Stimulated activated CD8-positive, alpha-beta memory T cell treated with anti-CD3 and anti-CD28 coated beads, Interleukin-12 subunit alpha, Interleukin-12 subunit beta, amount 100 ng/mL, for 4 hours (primary cell): Measurements from ENCODE around the gene MCC.

ENCODE experiments used
- DNase-seq: peaks from one replicate; pipeline ENCODE4 v3.0.0-alpha.2; 2020; ENCODE audit warnings: low read depth

MCC gene

DNA sequence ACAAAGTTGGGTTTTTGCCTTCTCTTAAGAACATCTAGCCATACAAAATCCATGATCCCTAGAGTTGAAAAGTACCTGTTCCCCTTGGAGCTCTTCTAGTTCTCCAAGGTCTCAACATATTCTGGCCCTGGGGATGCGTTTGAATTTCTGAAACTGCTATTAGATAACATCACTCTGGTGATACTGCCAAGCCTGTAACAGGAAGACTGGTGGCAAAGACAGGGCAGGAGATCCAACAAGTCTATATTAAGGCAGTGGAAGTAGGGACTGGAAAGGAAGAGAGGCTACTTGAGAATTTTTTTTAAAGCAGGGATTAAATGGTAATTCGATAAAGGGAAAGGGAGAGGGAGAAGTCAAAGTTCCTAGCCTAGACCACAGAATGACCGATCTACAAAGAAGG lies 264.9 kb downstream of the MCC start:
- DNase-seq, result no peak

DNA sequence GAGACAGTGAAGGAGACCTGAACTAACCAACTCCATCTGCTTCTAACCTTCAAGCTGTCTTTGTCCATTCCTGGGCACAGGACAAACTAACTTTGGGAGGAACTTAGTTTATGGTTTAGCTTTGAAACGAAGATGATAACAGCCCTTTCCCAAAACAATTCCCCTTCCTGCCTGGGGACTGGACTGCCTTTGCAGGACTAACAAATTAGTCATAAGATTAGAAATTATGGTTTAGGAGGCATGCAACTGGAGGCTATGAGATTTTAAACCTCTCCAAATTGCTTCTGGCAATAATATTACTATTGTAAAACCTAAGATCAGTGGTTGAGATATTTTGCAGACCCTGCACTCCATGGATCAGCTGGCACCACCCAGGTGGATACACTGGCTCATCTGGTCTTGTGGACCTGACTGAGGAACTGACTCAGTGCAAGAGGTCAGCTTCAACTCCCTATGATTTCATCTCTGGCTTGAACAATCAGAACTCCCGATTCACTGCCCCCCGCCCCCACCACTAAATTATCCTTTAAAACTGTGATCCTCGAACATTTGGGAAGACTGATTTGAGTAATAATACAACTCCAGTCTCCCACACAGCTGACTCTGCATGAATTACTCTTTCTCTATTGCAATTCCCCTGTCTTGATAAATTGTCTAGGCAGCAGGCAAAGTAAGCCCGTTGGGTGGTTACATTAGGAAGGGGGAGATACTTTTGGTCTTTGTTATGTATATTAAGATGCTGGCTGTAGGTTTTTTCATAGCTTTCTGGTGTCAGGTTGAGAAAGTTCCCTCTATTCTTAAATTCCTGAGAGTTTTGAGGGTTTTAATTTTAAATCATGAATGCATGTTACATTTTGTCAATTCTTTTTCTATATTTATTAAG lies 266.7 kb downstream of the MCC start:
- no peak for DNase-seq

DNA sequence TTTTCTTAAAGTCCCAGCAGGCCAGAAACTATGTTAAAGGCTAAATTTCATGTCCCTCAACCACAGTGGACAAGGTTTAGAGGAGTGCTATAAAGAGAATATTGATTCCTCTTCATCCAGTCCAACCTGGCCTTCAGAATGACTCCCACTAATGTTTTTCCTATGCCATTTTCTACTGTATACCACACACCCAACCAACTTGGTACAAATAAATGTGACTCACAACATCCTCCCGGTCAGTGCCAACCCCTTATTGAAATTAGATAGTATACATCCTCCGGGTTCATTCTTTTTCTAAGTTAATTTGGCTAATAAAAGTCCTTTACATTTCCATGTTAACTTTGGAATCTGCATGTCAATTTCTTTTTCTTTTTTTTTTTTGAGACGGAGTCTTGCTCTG lies 268.6 kb downstream of the MCC start:
- no peak for DNase-seq

DNA sequence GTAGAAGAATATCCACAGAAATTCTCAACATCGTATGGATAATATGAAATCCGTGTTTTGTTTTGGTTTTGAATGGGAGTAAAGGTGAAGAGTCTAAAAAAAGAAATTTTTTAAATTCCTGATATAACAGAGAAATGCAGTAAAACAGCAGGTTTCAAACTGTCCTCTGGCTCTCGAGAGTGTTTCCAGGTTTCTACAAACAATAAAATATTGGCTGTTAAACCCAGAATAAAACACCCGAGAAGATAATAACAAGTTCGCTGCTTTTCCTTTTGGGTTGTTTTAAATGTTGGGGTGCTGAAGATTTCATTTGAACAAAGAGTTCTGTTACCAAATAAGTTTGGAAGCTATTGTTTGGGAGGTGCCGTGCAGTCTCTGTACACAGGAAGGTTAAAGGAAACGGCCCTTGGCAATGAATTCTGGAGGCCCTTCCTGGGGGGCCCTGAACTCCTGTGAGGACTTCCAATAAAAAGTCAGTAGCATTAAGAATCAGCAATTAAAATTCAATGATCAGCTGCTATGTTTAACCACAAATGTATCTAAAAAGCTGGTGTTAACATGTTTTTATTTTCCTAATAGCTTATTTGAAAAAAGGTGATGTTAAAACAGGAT lies 269.2 kb downstream of the MCC start:
- DNase-seq, result no peak

DNA sequence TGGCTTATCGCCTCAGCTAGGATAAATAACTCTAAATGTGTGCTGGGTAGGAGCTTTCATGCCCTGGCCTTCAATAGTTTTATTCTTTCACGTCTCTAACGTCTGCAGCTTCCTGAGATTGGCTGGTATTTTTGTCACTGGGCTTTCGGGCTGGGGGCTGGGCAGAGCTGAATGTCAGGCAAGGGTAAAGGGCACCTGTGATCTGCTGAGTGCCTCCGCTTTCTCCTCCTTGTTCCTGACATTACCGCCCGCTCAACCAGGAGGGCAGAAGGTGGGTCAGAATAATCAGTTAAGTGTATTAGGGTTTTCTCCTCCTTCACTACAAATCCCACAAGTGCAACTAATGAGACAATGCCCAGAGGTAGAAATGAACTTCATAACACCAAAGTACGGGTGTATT lies 270.1 kb downstream of the MCC start:
- no peak for DNase-seq

DNA sequence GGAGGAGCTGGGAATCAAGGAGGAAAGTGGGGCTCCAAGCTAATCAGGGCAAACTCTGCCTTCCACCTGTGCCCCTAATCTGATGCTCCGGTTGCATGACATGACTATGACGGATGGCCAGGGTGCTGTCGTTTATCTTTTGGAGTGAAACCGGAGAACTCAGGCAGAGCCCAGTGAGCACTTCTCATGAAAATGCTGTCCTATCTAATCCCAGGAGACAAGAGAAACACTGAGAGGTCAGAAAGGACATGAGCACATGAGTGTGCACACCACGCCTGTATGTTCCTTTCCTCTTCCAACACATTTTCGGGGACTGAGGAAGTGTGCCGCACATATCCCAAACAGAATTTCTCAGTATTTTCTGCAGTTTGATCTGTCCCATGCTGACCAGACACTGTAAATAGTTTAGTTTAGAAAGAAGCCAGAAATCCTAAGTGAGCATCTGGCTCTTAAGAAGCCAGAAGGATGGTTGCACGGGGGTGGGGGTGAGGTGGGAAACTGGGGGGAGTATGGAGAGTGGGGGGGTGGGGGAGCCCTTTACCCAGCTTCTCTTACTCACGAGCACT lies 270.6 kb downstream of the MCC start:
- DNase-seq, result no peak

DNA sequence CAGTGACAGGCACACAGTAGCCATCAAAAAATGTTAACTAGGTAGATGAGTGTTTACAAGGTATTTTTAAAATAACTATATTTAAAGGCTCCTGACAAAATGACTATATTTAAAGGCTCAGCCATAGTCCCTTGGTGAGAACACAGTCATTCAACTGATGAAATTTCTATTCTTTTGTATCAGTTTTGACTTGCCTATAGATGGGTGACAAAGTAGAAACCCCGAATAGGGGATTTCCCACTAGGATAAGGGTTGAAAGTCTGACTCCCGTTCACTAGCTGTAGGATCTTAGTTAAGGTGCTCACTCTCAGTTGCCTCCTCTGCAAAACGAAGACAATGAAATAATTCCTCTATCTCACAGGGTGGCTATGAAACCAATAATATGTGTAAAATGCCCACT lies 271.7 kb downstream of the MCC start:
- no peak for DNase-seq

DNA sequence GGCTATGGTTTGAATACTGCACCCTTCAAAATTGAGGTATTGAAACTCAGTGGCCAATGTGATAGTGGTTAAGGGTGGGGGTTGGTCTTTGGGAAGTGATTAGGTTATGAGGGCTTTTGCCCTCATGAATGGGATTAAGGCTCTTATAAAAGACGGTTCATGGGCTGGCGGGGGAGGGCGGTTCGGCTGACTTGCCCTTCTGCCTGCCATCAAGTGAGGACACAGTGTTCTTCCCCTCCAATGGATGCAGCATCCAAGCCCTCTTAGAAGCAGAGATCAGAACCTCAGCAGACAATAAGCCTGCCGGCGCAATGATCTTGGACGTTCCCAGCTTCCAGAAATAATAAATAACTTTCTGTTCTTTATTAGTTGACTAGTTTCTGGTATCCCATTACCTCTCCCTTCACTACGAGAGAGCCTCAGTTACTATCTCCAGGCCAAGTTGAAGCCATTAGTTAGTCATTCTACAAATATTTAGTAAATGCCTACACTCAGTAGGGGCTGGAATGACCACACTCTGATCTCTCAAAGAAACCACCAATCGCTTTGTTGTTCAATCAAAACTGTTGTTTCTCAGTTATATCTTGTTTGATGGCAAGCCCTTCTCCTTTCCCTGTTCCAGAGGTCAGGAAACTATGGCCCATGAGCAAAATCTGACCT lies 272.7 kb downstream of the MCC start:
- no peak for DNase-seq

DNA sequence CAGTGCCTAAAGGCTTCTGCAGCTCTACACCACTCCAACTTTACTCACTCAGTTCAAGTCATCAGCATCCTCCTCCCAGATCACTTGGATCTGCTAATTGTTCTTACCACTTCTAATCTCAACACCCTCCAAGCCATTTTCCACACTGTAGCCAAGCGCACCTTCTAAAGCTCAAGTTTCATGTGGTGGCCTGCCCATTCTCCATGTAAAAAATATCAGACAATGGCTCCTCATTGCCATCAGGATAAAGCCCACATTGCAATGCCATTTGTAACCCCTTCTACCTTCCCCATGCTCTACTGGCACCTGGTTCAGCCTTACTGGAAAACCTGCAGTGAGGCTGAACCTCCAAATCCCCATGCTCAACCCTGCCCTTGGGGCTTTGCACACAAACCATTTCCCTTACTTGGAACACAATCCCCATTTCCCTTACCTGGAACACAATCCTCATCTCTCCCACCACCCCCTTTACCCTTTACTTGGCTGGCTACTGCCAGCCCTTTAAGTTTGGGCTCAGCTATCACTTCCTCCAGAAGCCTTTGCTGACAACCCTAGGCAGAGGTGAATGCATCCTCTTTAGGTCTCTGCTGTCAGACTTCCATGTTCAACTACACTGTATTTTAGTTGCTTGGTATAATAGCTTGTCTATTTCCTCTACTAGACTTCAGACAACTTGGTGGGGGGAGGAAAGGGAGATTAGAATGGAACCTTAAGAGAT lies 273.5 kb downstream of the MCC start:
- DNase-seq, result no peak

DNA sequence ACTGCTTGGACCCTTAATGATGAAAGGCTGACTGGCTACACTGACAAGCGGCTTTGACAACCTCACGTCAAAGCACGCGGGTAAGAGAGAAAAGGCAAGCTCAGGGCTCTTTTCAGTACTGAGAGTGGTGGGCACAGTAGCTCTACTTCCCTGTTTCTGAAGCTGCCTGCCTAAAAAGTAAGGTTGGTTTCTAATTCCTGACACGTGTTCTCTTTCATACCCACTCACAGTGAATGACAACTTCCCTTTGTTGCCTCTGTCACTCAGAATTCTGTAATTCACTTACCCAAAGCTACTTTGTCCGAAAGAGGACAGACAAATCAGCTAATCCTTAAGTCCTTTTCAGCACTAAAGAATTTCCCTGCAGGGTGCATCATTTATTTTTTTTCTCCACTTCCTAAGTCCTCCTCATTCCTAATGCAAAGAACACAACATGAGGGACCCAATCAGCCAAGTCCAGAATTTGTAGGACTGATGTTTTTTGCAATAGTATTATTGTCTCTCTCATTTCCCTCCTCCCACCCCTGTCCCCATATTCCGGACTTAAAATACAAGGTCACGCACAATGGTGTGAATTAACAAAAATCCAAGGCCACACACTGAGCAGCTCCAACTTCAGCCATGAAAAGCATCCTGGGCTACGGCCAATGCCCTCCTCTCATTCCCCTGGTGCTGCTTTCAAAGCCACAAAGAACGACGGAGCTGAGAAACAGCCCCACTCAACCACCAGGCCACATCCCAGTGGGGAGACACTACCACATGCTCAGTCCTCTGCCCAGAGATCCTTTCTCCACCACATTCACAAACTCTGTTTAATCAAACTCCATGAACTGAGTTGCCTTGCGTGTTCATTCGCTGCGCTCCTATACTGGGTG lies 274.5 kb downstream of the MCC start:
- no peak for DNase-seq

DNA sequence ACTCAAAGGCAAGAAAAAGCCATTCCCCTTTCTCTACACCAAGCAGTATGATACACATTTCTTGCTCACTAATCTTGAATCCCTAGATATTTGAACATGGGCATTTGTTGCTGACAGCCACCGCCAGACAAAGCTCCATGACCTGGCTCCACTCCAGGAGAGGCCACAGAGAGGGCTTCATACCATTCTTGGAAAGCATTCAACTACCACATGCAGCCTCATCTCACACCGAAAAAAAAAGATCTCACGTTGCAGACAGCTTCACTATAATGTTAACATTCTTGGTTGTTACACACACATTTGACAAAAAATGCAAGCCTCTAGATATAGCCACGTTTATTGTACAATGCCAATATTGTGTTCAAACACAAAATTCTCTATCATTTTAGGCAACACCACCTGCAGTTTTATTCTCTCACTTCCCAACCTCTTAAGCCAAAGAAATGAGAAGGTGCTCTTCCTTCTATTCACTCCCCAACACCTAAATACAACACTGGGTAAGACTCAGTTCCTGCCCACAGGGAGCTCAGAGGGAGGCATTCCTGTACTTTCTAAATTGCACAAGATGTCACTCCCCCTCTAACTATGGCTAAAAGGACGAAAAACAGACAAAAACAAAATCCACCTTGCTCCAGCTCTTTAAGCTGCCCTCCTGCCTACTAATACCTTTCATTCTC lies 275.9 kb downstream of the MCC start:
- no peak for DNase-seq

DNA sequence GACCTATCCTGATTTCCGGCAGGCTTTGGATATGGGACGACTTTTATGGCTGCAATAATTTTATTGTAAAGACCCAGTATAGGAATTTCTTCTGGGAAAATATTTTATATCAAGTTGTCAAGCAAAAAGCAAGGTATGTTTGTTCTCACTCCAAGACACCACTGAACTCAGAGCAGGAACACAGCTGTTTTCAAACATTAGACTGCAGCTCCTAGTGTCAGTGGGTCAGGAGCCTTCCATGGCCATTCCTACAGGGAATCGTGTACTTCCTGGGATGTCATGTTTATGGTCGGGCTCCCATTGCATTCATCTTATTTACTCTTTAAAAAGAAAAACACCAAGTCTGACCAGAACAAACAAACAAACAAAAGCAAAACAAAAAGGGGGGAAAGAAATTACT lies 278.8 kb downstream of the MCC start:
- DNase-seq, result no peak

DNA sequence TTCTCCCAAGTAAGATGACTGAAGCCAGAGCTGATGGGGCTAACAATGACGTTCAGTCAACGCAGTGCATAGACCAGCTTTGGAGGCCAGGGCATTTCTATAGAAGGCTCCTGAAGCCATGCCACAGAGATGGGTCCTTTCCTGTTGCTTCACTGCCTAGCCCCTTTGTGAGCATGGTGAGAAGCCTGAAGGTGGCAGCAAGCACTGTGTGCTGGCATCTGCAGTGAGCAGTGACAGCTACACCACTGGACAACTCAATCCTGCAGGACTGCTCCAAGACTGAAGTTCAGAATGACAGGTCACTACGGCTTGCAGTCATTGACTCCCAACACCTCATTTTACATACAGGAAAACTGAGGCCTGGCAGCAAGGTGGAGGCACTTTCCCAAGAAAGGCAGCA lies 282.4 kb downstream of the MCC start:
- no peak for DNase-seq

DNA sequence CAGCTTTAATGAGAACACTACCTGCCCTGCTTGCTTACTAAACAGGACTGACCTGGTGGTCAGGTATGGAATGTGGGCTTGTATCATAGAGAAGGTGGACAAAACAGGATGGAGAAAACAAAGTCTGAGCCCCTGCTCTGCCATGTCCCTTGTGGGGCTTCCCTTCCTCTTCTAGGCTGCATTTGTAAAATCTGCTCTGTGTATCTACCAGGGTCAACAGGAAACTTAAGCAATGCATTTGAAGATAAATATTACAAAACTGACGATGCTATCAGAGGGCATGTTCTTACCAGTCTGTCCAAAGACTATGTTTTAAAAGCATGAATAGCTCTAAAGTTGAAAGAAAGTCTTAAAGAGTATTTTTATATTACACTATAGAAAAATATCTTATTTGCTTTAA lies 282.9 kb downstream of the MCC start:
- DNase-seq, result no peak

DNA sequence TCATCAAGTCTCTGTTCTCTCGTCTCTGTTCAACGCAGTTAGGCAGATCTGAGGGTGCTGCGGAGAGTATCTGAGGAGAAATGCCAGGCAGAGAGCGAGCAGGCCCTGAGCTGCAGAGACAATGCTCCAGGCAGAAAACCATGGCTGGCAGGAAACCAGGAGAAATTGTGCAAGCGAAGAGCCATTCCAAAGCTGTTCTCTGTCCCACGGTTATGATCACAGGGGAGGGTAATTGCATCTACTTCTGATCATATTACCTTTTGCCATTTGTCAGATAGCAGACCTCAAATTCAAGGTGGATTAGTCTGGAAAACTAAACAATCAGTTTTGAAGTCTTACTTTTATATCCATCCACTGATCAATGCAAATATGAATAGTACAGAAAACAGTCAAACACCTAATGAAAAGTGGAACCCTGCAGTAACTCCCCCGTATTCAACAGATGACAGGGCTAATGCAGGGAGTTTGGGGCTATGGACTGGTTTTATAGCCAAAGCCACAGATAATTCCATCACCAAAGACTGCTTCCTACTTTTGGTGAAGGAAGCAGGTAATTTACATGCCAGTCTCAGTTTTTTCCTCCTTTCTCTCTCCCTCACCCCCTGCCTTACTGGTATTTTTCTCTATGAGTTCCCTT lies 283.6 kb downstream of the MCC start:
- DNase-seq, result no peak

DNA sequence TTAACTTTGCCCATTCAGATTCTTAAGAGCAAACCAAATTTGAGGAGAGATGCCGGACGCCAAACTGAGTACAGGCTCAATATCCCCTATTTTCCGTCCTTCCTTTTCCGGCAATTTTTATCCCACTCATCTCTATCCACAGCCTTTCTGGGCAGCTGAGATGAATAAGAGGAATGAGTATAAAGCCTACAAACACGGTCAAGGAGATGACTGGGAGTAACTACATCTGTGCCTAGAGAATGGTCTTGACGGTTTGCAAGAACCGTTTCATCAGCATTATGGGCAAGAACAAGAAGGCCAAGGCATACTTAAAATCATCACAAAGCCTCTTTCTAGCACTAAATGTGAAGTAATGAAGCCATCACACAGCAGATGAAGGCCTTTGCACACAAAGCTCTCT lies 284.3 kb downstream of the MCC start:
- DNase-seq, result no peak

DNA sequence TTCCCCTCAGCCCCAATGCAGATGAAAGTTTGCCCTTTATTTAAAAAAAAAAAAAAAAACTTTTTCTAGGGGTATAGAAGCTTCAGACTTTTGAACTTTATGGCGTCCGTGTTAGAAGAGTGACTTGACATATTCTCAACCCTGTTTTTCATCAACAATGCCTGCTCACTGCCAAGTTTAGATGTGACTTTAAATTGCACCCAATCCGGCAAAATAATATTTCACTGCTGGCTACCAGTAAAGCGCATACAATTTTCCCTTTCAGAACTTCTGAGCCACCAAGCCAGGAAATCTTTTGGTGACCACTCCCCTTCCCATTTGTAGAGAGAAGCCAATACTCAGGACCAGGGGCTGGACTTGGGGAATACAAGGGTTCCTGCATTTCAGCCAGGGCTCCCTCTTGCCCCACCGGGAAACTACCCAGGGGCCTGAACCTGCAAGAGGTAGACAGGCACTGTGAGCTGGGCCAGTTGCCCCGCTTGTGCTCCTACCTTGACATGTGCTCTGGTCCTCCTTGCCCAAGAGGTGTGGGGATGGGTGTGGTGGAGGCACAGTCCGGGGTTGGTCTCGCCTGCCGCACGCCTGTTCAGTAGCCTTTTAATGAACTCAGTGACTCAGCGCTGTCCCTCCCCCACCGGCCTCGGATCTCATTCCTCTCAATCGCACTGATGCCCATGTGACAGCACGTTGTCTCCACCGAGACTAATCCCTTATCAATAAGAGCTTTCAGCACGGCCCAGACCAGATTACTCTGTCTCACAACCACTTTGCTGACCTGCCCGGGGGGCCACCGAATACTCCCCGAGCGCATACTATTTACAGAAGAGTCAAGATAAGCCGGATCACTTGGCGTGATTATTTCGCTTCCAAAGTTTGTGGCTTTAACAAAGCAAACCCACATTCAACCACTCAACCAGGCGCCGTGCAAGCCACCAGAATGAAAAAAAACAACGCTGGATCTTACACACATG lies 285.2 kb downstream of the MCC start:
- DNase-seq, result no peak

DNA sequence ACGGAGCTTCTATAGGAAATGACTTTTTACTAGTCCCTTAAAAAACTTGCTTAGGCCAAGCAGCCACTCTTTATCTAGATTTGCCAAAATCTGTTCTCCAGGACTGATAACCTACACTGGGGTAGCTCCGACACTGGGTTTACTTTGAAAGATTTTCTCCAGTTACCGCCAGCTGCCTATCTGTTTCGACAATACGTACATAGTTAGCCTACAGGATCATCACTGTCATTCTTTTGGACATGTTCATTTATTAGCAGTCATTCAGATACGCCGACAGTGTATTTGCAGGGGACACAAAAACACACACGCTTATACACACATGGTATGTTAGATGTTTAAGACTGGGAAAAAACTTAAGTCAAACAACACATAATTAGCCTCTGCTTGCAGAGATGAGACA lies 286.0 kb downstream of the MCC start:
- DNase-seq, result no peak

DNA sequence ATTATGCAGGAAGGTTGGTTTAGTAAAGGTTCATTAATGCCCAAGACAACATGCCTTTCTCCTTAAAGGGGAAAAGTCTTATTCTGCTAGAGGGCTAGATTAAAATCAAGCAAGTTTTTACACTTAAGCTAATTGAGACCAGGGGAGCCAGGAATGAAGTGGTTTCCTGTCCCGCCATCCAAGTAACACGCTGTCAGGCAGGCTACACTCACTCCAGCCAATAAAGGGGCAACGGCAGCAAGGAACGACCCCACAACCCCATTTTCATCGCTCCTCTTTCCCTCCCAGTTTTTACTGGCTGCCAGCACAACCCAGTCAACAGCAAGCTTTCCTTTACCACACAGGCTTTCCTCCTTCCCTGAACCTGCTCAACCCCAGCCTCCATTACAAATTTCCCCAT lies 286.5 kb downstream of the MCC start:
- DNase-seq, result no peak
